ENCODE measurements around the gene KCNQ2. TPM values are rescaled to one million over a fixed set of nuclear protein-coding genes. Genes with fewer than 3 reads are reported as not detected.

The KCNQ2 gene
- total and polyA plus RNA-seq, 10 of the 15 experiments (the other 5 are each of a cell fraction or from before 2014, with no cell fraction given): 0.06 to 0.49 (median 0.26) TPM; not detected in 7

DNA sequence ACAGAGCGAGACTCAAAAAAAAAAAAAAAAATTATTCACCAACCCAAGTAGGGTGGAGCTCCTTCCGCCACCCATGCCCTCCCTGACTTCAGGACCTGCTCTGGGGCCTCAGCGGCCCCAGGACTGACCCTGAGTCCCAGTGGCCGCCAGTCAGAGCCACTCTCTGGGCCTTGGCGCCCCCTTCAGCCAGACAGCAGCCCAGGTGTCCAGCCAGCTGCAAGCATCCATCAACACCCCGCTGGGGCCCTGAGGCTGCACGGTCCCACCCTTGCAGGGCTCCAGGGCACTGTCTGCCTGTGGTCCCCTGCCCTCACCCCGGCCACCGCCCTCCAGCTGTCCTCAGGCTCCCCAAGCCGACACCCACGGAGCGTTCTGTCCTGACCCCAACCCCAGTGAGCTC is 11.4 kb upstream of the KCNQ2 start:
- Histone ChIP-seq H3K27me3 (replicated peaks in 1 of 2; ENCODE audit: control insufficient read depth in 2 of 2, insufficient read depth in 2 of 2, low read length in 1 of 2) (peaks cover 0 to 1% of the 10 kb centered on the region in 2 experiments; a peak in 1 of 4 replicates), H3K27ac (ENCODE audit: control insufficient read depth, insufficient read depth) (no peak overlapping the region), H4K20me1 (ENCODE audit: control insufficient read depth, insufficient read depth) (no peaks in the 10 kb centered on the region), H3K4me1 (ENCODE audit: control insufficient read depth, insufficient read depth, low read length) (no peaks in the 10 kb centered on the region; the same call in 1 of the 2 replicates), H3K4me3 (no peak overlapping the region), H3K4me2 (ENCODE audit: control insufficient read depth, insufficient read depth) (no peak overlapping the region), H3K9me3 (replicated peaks; ENCODE audit: control insufficient read depth, insufficient read depth, low read length) (no peaks in the 10 kb centered on the region), H3K36me3 (ENCODE audit: control insufficient read depth in 2 of 2, insufficient read depth in 2 of 2, low read length in 1 of 2) (no peaks in the 10 kb centered on the region), H3K9ac (ENCODE audit: control insufficient read depth, insufficient read depth, low read length) (no peak overlapping the region), H2AFZ (ENCODE audit: control insufficient read depth, low read depth, low read length) (no peak overlapping the region), H3K79me2 (ENCODE audit: control insufficient read depth, insufficient read depth, low read length) (no peaks in the 10 kb centered on the region)
- POLR2A ChIA-PET: no interaction called here
- FAIRE-seq (no peak), ATAC-seq (peak; percentile 28), DNase-seq (ENCODE audit: low read depth, low spot score) (no peak)
- TF ChIP-seq RAD21 (IDR thresholded peaks at IDR 0.05; ENCODE audit: insufficient read depth, low read depth, low read length): 0 out of 2 replicates have a peak, but pooled peaks have one; percentile 4
- TF ChIP-seq, protein P1, sequence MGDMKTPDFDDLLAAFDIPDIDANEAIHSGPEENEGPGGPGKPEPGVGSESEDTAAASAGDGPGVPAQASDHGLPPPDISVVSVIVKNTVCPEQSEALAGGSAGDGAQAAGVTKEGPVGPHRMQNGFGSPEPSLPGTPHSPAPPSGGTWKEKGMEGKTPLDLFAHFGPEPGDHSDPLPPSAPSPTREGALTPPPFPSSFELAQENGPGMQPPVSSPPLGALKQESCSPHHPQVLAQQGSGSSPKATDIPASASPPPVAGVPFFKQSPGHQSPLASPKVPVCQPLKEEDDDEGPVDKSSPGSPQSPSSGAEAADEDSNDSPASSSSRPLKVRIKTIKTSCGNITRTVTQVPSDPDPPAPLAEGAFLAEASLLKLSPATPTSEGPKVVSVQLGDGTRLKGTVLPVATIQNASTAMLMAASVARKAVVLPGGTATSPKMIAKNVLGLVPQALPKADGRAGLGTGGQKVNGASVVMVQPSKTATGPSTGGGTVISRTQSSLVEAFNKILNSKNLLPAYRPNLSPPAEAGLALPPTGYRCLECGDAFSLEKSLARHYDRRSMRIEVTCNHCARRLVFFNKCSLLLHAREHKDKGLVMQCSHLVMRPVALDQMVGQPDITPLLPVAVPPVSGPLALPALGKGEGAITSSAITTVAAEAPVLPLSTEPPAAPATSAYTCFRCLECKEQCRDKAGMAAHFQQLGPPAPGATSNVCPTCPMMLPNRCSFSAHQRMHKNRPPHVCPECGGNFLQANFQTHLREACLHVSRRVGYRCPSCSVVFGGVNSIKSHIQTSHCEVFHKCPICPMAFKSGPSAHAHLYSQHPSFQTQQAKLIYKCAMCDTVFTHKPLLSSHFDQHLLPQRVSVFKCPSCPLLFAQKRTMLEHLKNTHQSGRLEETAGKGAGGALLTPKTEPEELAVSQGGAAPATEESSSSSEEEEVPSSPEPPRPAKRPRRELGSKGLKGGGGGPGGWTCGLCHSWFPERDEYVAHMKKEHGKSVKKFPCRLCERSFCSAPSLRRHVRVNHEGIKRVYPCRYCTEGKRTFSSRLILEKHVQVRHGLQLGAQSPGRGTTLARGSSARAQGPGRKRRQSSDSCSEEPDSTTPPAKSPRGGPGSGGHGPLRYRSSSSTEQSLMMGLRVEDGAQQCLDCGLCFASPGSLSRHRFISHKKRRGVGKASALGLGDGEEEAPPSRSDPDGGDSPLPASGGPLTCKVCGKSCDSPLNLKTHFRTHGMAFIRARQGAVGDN (IDR thresholded peaks at IDR 0.05): no peak
- no TSS peak for BruUV-seq (replicated peaks)
- intact Hi-C loops (cut with micrococcal nuclease; ENCODE audit: unreplicated experiment) (no loop called here), in situ Hi-C loops (cut with MboI) (no loop called here)
- SMC1A ChIA-PET (ENCODE audit: uncharacterized antibody, unreplicated experiment): no interaction called here
- RAD21 ChIA-PET (ENCODE audit: unreplicated experiment): no interaction called here
- CTCF ChIA-PET: no interaction called here
- 57% methylated on average over 7 of the region's 12 CpGs for WGBS (ENCODE audit: insufficient coverage, insufficient replicate concordance, low lambda C conversion rate, missing lambda C conversion rate)

- no peaks in the 10 kb centered on the region for H4K20me1 ChIP-seq (ENCODE audit: control insufficient read depth, insufficient read depth)
- ChIA-PET CTCF (no interaction called here), RAD21 (ENCODE audit: unreplicated experiment) (no interaction called here), POLR2A (no interaction called here), SMC1A (ENCODE audit: uncharacterized antibody, unreplicated experiment) (no interaction called here)
- H3K9ac ChIP-seq (ENCODE audit: control insufficient read depth, insufficient read depth, low read length): no peak overlapping the region
- no peaks in the 10 kb centered on the region for H3K36me3 ChIP-seq (ENCODE audit: control insufficient read depth in 2 of 2, insufficient read depth in 2 of 2, low read length in 1 of 2)
- no peaks in the 10 kb centered on the region for H3K79me2 ChIP-seq (ENCODE audit: control insufficient read depth, insufficient read depth, low read length)
- FAIRE-seq (no peak), ATAC-seq (no peak), DNase-seq (ENCODE audit: low read depth, low spot score) (no peak)
- H3K4me3 ChIP-seq: no peak overlapping the region
- H3K27ac ChIP-seq (ENCODE audit: control insufficient read depth, insufficient read depth): no peak overlapping the region
- intact Hi-C loops (cut with micrococcal nuclease; ENCODE audit: unreplicated experiment) (no loop called here), in situ Hi-C loops (cut with MboI) (no loop called here)
- H3K9me3 ChIP-seq (replicated peaks; ENCODE audit: control insufficient read depth, insufficient read depth, low read length): no peaks in the 10 kb centered on the region
- no peak overlapping the region for H2AFZ ChIP-seq (ENCODE audit: control insufficient read depth, low read depth, low read length)
- no peaks in the 10 kb centered on the region; the same call in 1 of the 2 replicates for H3K4me1 ChIP-seq (ENCODE audit: control insufficient read depth, insufficient read depth, low read length)
- WGBS (ENCODE audit: insufficient coverage, insufficient replicate concordance, low lambda C conversion rate, missing lambda C conversion rate): 15% methylated on average over 10 of the region's 11 CpGs
- H3K4me2 ChIP-seq (ENCODE audit: control insufficient read depth, insufficient read depth): no peak overlapping the region
- H3K27me3 ChIP-seq (replicated peaks in 1 of 2; ENCODE audit: control insufficient read depth in 2 of 2, insufficient read depth in 2 of 2, low read length in 1 of 2): no peaks in the 10 kb centered on the region; a peak in 1 of 4 replicates
- BruUV-seq (replicated peaks): no TSS peak
- TF ChIP-seq BRCA1 (IDR thresholded peaks at IDR 0.05; ENCODE audit: low read depth, low read length): no peak
- no peak for TF ChIP-seq ETV6 (conservative IDR thresholded peaks at IDR 0.05 in 1 of 2, IDR thresholded peaks at IDR 0.05 in 1 of 2; ENCODE audit: borderline replicate concordance in 1 of 2, low read depth in 1 of 2)
- TF ChIP-seq, protein P2, sequence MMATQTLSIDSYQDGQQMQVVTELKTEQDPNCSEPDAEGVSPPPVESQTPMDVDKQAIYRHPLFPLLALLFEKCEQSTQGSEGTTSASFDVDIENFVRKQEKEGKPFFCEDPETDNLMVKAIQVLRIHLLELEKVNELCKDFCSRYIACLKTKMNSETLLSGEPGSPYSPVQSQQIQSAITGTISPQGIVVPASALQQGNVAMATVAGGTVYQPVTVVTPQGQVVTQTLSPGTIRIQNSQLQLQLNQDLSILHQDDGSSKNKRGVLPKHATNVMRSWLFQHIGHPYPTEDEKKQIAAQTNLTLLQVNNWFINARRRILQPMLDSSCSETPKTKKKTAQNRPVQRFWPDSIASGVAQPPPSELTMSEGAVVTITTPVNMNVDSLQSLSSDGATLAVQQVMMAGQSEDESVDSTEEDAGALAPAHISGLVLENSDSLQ (IDR thresholded peaks at IDR 0.05): no peak
- TF ChIP-seq, protein P3, sequence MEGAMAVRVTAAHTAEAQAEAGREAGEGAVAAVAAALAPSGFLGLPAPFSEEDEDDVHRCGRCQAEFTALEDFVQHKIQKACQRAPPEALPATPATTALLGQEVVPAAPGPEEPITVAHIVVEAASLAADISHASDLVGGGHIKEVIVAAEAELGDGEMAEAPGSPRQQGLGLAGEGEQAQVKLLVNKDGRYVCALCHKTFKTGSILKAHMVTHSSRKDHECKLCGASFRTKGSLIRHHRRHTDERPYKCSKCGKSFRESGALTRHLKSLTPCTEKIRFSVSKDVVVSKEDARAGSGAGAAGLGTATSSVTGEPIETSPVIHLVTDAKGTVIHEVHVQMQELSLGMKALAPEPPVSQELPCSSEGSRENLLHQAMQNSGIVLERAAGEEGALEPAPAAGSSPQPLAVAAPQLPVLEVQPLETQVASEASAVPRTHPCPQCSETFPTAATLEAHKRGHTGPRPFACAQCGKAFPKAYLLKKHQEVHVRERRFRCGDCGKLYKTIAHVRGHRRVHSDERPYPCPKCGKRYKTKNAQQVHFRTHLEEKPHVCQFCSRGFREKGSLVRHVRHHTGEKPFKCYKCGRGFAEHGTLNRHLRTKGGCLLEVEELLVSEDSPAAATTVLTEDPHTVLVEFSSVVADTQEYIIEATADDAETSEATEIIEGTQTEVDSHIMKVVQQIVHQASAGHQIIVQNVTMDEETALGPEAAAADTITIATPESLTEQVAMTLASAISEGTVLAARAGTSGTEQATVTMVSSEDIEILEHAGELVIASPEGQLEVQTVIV (IDR thresholded peaks at IDR 0.05; ENCODE audit: borderline replicate concordance, partially characterized antibody): no peak
- TF ChIP-seq HDGF (IDR thresholded peaks at IDR 0.05): no peak
- no peak for TF ChIP-seq KDM1A (IDR thresholded peaks at IDR 0.05; ENCODE audit: borderline replicate concordance)
Observed at GRCh38 chr20:63482021-63482587, 9.6 kb upstream of the KCNQ2 start.
